Neutrophil (primary cell): ENCODE data around the gene ZNF614.
A peak's percentile ranks its signal among the peaks of the same experiment; 100 is the strongest.
"Not testable (repeated sequence)": the region's sequence is repeated elsewhere in the genome, so short reads cannot be mapped to it uniquely, and the experiment has no call there.

Source experiments
- H3K27ac ChIP-seq: fragments of 200-600 bp; sonication (generic); 2 replicates; pipeline ENCODE4 v1.5.1; 2016; ENCODE audit warnings: mild to moderate bottlenecking, moderate library complexity
- H3K27me3 ChIP-seq: fragments of 200-600 bp; sonication (generic); 2 replicates; pipeline ENCODE4 v1.6.0; 2016; ENCODE audit warnings: mild to moderate bottlenecking
- H3K36me3 ChIP-seq: fragments of 200-600 bp; sonication (generic); 2 replicates; pipeline ENCODE4 v1.5.1; 2017
- H3K4me1 ChIP-seq, 2 experiments: fragments of 200-600 bp in 1 of 2; sonication (generic) in 1 of 2; 1 replicate in 1 of 2; 2 replicates in 1 of 2; pipeline versions ENCODE4 v1.5.1 to v1.6.1; 2013 to 2016; ENCODE audit warnings: low read depth in 1 of 2, low read length in 1 of 2, mild to moderate bottlenecking in 1 of 2, moderate library complexity in 1 of 2; ENCODE audit not compliant: control insufficient read depth in 1 of 2, insufficient read depth in 1 of 2
- H3K4me3 ChIP-seq, 2 experiments: fragments of 200-600 bp in 1 of 2; sonication (generic) in 1 of 2; 1 replicate in 1 of 2; 2 replicates in 1 of 2; pipeline ENCODE4 v1.5.1; 2013 to 2016; ENCODE audit warnings: low read depth in 1 of 2, low read length in 1 of 2, mild to moderate bottlenecking in 1 of 2, moderate library complexity in 1 of 2
- H3K9me3 ChIP-seq: fragments of 200-600 bp; sonication (generic); 2 replicates; pipeline ENCODE4 v1.5.1; 2016
- CTCF ChIP-seq: fragments of 200-600 bp; sonication (generic); IDR thresholded peaks from 2 replicates; pipeline ENCODE4 v1.5.1; 2016; ENCODE audit warnings: antibody characterized with exemption

Gene ZNF614

GRCh38 chr19:51994048-51994644 lies 34.0 kb downstream of the ZNF614 start:
- peaks cover 10% of the 10 kb centered on the region for H3K36me3 ChIP-seq
- no peaks in the 10 kb centered on the region for H3K4me1 ChIP-seq
- TF ChIP-seq CTCF: no peak
- no peaks in the 10 kb centered on the region for H3K27me3 ChIP-seq
- H3K27ac ChIP-seq: no peak overlapping the region
- peaks cover 66% of the 10 kb centered on the region for H3K9me3 ChIP-seq
- H3K4me3 ChIP-seq: no peak overlapping the region

DNA sequence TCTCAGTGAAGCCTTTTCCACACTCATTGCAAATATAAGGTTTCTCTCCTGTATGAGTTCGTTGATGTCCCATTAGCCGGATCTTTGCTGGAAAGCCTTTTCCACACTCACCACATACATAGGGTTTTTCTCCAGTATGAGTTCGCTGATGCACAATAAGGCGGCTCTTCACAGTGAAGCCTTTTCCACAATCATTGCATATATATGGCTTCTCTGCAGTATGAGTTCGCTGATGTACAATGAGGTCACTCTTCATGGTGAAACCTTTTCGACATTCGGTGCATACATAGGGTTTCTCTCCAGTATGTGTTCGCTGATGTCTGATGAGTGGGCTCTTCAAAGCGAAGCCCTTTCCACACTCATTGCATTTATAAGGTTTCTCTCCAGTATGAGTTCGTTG lies 34.8 kb downstream of the ZNF614 start:
- Histone ChIP-seq H3K27ac (no peak overlapping the region), H3K4me1 (no peaks in the 10 kb centered on the region), H3K9me3 (peaks cover 65% of the 10 kb centered on the region), H3K4me3 (no peak overlapping the region), H3K36me3 (peaks cover 5% of the 10 kb centered on the region), H3K27me3 (no peaks in the 10 kb centered on the region)
- no peak for TF ChIP-seq CTCF

- Histone ChIP-seq H3K36me3 (no peaks in the 10 kb centered on the region), H3K27ac (peak within 1 kb of the TSS; percentile 83), H3K9me3 (peaks cover 17% of the 10 kb centered on the region), H3K27me3 (no peaks in the 10 kb centered on the region), H3K4me1 (peaks cover 17 to 19% of the 10 kb centered on the region in 2 experiments), H3K4me3 (peak within 1 kb of the TSS; percentile 82 to 90)
- TF ChIP-seq CTCF: peak; percentile 6
Measured at GRCh38 chr19:51986309-51987291, 41.6 kb downstream of the ZNF614 start, which contains the start of gene ZNF350. ZNF350 (minus strand) TSS chr19:51986840; CDS start chr19:51974360, 12,480 bp downstream.

- peaks cover 12% of the 10 kb centered on the region for H3K9me3 ChIP-seq
- no peak overlapping the region for H3K4me3 ChIP-seq
- H3K36me3 ChIP-seq: no peaks in the 10 kb centered on the region
- TF ChIP-seq CTCF: no peak
- H3K27me3 ChIP-seq: no peaks in the 10 kb centered on the region
- H3K4me1 ChIP-seq: peaks cover 38 to 40% of the 10 kb centered on the region in 2 experiments
- no peak overlapping the region for H3K27ac ChIP-seq
Measured at GRCh38 chr19:51983361-51983760, 44.8 kb downstream of the ZNF614 start.

DNA sequence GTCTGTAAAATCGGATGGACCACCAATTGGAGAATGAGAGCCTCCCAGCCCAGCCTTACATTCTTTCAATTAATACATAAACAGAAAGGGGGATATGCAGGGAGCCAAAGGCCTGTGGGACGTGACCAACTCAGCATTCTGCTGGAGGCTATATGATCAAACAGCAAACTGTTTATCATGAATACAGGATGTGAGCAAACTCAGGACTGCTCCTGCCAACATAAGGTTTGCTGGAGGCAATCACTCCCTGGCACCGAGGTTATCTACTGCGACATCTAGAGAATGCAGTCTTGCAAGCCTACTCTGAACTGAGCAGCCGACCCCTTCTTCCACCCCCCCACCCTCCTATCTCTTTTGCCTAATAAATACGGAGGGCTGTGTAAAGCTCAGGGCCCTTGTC lies 47.3 kb downstream of the ZNF614 start:
- not testable (repeated sequence) for H3K4me3 ChIP-seq, H3K36me3 ChIP-seq, H3K27me3 ChIP-seq, H3K9me3 ChIP-seq
- H3K27ac ChIP-seq: peak overlapping the region; percentile 59
- peaks cover 30 to 32% of the 10 kb centered on the region in 2 experiments for H3K4me1 ChIP-seq
